ENCODE measurements around the gene GJA5.

The GJA5 gene

DNA sequence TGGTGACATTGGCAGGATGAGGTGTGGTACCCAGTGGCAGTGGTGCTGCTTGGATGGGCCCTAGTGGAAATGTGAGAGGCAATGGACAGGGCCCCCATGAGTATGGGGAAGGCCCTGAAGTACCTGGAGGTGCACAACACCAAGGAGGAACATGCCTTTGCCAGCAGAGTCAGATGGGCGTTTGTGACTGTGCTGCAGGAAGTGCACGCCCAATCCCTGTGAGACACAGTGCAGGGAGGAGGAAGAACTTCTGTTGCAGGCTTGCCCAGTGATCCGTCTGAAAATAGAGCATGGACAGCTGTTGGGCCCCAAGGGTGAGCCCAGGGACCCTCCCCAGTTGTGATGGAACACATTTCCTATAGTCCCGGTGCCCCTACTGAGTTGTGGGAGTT is 42.7 kb downstream of the GJA5 start:
- no peak for DNase-seq (ENCODE audit: low read depth)
- no peak overlapping the region for H3K4me3 ChIP-seq (ENCODE audit: low read depth, low read length)
- TF ChIP-seq, protein P1, sequence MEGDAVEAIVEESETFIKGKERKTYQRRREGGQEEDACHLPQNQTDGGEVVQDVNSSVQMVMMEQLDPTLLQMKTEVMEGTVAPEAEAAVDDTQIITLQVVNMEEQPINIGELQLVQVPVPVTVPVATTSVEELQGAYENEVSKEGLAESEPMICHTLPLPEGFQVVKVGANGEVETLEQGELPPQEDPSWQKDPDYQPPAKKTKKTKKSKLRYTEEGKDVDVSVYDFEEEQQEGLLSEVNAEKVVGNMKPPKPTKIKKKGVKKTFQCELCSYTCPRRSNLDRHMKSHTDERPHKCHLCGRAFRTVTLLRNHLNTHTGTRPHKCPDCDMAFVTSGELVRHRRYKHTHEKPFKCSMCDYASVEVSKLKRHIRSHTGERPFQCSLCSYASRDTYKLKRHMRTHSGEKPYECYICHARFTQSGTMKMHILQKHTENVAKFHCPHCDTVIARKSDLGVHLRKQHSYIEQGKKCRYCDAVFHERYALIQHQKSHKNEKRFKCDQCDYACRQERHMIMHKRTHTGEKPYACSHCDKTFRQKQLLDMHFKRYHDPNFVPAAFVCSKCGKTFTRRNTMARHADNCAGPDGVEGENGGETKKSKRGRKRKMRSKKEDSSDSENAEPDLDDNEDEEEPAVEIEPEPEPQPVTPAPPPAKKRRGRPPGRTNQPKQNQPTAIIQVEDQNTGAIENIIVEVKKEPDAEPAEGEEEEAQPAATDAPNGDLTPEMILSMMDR (IDR thresholded peaks at IDR 0.05; ENCODE audit: low read depth, low read length): no peak
- TF ChIP-seq POLR2A (IDR thresholded peaks at IDR 0.05; ENCODE audit: extremely low read depth, insufficient read length): no peak
- TF ChIP-seq MYC (IDR thresholded peaks at IDR 0.05; ENCODE audit: low read depth, low read length): no peak
- TF ChIP-seq, protein P2, sequence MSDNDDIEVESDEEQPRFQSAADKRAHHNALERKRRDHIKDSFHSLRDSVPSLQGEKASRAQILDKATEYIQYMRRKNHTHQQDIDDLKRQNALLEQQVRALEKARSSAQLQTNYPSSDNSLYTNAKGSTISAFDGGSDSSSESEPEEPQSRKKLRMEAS (IDR thresholded peaks at IDR 0.05; ENCODE audit: low read depth, low read length): no peak

DNA sequence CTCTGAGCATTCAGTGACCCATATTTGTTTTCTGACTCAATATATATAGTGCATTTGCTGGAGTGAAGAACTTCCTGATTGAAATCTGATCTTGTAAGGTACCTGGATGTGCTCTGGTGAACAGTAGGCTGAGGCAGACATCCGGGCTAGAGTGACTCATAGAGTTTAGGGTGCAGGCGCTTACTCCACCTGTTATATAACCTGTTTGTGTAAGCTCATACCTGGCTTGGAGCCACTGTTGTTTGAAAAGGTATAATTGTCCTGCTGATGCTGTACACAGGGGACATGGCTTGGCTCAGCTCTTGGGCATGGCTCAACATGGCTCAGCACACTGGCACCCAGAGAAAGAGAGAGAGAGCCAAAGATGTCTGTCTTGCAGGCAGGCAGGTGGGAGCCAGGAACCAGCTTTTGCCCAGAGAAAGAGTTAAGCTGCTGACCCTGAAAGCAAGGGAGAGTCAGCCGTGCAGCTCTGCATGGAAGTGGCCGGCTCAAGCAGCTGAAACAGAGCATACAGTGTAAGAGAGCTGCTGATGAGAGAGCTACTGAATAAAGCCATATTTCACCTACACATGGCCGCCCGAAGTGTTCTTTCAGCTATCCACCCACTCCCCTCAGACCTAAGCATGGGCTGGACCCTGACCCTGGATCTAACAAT is 43.2 kb downstream of the GJA5 start:
- no peak overlapping the region for H3K4me3 ChIP-seq (ENCODE audit: low read depth, low read length)
- no peak for TF ChIP-seq MYC (IDR thresholded peaks at IDR 0.05; ENCODE audit: low read depth, low read length)
- no peak for TF ChIP-seq POLR2A (IDR thresholded peaks at IDR 0.05; ENCODE audit: extremely low read depth, insufficient read length)
- TF ChIP-seq, protein P2 (IDR thresholded peaks at IDR 0.05; ENCODE audit: low read depth, low read length): no peak
- TF ChIP-seq, protein P1 (IDR thresholded peaks at IDR 0.05; ENCODE audit: low read depth, low read length): no peak
- no peak for DNase-seq (ENCODE audit: low read depth)

DNA sequence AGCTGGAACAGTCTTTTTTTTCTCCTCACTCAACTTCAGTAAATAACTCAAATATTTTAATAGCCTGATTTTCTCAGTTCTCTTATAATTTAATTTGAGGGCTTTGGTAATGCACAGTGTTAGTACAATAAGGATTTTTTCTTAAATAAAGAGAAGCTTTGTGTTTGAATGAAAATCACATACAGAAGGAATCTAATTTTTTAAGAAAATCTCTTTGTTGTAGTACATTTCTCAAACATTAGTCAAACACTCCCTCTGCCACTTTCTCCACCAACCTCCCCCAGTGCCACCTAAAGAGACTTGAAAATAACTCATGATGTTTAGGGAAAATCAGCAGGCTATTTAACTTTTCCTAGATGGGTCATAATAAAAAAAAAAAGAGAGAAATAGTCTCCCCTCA is 47.8 kb downstream of the GJA5 start:
- no peak overlapping the region for H3K4me3 ChIP-seq (ENCODE audit: low read depth, low read length)
- DNase-seq (ENCODE audit: low read depth): no peak
- no peak for TF ChIP-seq POLR2A (IDR thresholded peaks at IDR 0.05; ENCODE audit: extremely low read depth, insufficient read length)
- TF ChIP-seq MYC (IDR thresholded peaks at IDR 0.05; ENCODE audit: low read depth, low read length): no peak
- TF ChIP-seq, protein P2 (IDR thresholded peaks at IDR 0.05; ENCODE audit: low read depth, low read length): no peak
- TF ChIP-seq, protein P1 (IDR thresholded peaks at IDR 0.05; ENCODE audit: low read depth, low read length): no peak

Data from NB4 (cell line).